GM18508 (cell line): Measurements from ENCODE around the gene MDP1.

ENCODE experiments used
- ATAC-seq: cut with Tn5 transposase; IDR thresholded peaks from one replicate; pipeline ENCODE4 v1.9.1; 2021; ENCODE audit warnings: moderate number of reproducible peaks; ENCODE audit not compliant: insufficient read depth, unreplicated experiment

The MDP1 gene

GRCh38 chr14:24185026-24185425 is 30.8 kb downstream of the MDP1 start:
- no peak for ATAC-seq

DNA sequence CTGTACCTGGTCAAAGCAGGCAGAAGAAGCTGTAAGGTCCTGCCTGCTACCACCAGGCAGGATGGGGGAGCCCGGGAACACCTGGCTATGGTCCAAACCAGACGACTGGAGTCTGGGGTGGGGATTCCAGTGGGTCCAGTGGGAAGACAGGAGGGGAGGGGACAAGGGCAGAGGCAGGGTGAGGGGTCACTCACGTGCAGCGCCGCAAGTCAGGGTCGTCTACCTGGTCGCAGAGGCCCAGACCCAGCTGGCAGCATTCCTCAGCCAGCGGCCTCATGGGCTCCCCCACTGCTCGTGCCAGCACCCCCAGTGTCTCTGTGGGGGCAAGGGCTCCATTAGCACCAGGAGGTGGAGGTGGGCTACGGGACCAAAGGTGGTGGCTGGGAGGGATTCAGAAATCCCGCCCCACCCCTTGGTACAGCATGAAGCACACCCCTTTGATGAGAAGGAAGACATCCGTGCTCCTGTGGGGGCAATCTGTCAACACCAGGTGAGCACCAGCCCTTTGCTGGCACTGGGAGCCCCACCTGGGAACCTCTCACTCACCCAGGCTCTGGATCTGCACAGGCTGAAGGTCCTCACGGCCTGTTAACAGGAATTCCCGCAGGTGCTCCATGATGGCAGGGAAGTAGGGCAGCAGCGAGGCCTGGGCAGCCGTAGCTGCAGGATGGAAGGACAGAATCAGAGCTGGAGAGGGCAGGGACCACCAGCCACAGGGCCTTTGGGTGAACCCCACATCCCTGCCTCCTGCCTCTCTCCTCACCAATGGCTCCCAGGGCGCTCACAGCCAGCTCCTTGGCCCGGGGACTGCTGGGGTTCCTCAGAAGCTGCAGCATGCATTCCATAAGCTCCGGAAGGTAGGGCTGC is 31.5 kb downstream of the MDP1 start:
- ATAC-seq, result no peak

- ATAC-seq, result no peak
These were observed 32.8 kb downstream of the MDP1 start for GRCh38 chr14:24183014-24183481.

- ATAC-seq, result no peak
These were observed 33.6 kb downstream of the MDP1 start for GRCh38 chr14:24182110-24182882.

DNA sequence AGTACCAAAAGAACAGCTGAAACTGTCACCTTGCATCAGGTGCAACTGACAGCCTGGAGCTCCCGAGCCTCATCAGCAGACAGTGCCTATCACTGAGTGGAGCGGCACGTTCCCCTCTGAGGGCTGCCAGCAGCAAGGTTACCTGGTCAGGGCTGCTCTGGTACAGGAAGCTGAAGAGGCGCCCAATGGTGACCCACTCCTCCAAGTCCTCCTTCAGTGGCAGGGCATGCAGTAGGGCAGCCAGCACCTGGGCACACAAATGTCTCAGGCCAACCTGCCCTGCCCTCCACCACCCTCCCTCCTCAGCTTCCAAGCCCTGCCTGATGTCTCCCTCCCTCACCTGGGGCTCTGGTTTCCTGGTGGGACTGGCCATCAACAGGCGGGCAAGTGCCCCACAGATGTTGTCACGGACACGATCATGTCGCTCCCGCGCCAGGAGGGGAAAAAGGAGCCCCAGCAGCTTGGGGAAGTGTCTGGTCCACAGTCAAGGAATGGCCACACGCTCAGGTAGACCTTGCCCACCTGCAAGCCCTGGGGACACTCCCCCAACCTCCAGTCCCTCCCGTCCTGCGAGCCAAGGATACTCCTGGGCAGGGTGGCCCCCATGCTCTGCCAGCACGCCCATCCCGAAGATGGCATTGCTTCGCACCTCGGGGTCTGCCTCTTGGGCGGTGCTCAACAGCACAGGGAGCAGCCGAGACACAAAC is 34.3 kb downstream of the MDP1 start:
- no peak for ATAC-seq

DNA sequence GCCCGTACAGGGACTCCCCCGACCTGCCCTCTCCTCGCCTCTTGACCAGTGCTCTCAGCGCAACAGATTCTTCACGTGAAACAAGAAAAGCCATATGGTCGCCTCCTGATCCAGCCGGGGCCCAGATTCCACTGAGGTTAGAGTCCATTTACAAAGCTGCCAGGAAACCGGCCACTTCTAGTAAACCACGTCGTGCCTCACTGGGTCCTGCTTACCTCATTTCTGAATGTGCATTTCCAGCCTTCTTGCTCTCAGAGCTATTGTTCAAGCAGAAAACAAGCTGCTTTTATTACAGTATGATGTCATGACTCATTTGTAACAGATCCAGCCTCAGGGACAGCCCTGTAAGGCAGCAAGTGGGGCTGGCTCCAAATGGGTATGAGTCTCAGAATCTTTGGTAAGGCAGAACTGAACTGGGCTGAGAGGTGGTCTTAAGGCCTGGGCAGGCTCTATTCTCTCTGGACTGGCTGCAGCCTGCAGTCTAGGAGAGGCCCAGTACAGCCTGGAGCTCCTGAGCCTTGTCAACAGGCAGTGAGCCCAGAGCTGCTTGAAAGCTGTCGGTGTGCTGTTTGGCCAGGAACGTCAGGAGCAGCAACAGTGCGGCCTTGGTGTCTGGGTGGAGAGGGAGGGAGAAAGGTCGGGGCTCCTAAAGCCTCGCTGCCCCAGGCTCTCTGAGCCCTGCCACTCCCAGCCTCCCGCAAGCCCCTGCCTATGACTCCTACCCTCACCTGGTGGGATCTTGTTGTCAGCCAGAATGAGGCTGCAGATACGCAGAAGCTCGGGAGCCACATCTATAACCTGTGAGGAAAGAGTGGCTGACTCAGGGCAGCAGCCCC is 35.7 kb downstream of the MDP1 start:
- ATAC-seq, result no peak

DNA sequence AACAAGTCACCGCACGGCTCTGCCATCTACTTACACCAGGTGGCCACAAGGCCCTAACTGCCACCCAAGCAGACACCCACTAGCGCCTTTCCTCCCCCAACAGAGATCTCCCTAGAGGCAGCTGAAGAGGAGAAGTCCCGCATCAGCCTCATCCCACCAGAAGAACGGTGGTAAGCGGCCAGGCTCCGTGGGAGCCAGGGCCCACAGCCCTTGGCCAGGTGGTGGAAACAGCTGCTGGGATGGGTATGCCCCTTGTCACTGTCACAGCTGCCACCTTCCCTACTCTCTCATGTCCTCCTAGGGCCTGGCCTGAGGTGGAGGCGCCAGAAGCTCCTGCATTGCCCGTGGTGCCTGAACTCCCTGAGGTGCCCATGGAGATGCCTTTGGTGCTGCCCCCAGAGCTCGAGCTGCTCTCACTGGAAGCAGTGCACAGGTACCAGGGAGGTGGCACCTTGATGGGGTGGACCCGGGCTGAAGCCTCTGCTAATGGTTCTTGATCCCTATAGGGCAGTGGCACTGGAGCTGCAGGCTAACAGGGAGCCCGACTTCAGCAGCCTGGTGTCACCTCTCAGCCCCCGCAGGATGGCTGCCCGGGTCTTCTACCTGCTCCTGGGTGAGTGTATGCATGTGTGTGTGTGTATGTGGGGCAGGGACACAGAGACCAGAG is 36.4 kb downstream of the MDP1 start:
- no peak for ATAC-seq

DNA sequence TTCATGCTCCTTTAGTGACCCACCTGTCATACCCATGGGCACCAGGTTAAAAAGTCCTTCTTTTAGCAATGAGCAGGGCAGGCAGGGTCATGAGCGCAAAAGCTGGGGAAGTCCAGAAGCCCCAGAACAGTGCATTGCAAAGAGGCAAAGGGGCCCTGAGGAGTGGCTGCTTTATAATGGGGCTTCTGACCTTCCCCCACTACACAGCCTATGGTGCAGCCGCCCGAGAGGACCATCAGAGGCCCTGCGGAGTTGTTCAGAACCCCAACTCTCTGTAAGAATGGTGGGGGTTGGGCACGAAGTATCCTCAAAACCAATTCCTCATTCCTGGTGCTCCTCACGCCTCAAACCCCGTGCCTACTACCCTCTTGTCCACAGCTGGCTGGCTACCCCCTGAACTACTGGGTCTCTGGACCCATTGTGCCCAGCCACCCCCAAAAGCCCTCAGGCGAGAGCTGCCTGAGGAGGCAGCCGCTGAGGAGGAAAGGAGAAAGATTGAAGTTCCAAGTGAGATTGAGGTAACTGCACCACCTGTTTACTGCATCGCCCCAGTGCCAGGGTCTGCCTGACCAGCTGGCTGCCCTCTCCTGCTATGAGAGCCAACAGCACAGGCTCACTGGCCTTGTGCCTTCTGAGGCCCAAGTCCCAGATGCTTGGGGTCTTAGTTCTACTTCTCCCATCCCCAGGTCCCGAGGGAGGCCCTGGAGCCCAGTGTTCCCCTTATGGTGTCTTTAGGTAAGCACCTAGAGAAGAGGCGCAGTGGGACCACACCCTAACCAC is 37.3 kb downstream of the MDP1 start:
- ATAC-seq, result no peak

DNA sequence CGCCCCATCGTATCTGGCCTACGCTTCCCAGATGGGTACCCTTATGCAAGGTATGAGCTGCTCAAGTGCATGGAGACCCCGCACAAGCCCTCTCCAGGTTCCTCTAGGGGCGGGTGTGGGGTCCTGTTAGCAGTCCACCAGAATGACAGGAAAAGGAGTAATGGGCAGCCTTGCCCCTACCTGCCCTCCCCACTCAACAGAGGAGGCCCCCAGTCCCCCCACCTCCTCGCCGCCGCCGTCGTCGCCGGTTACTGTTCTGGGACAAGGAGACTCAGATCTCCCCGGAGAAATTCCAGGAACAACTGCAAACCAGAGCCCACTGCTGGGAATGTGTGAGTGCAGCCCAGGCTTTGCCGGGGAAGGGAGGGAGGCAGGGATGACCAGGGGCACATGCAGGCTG is 38.0 kb downstream of the MDP1 start:
- no peak for ATAC-seq

GRCh38 chr14:24177041-24177825 is 38.6 kb downstream of the MDP1 start:
- ATAC-seq, result no peak

- ATAC-seq, result no peak
These were observed 39.3 kb downstream of the MDP1 start for GRCh38 chr14:24176599-24176998.

DNA sequence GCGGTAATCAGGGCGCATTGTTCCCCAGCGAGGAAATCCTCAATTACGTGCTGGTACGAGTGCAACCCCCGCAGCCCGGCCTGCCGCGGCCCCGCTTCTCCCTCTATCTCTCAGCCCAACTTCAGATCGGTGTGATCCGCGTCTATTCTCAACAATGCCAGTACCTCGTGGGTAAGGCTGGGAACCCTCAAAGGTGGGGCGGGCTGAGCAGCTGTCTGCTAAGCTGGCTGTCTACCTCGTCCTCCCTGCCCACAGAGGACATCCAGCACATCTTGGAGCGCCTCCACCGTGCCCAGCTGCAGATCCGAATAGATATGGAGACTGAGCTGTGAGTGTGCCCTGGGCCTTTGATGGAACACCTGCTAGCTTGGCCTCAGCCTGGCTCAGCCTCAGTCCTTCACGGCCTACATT is 43.0 kb downstream of the MDP1 start:
- no peak for ATAC-seq

DNA sequence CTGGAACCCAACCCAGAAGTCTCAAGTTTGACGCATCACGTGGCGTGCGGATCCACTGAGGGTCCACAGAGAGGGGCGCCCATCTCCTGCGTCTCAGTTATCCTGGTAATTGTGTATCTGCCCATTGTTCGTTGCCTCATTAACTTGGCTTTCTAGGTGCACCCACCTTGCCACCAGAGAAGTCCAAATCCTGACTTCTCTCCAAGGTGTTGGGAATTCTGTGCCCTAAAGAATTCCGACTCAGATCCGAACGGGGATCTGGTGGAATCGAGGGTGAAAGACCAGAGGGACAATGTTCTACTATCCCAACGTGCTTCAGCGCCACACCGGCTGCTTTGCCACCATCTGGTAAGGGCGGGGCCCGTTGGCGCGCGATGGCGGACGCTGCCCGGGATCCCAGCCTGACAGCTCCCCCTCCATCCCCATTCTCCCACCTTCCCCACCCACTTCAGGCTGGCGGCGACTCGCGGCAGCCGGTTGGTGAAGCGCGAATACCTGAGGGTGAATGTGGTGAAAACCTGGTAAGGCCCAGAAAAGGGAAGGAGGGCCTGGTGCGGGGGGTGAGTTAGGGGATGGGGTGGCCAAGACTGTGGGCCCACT is 43.5 kb downstream of the MDP1 start:
- ATAC-seq, result no peak

GRCh38 chr14:24171422-24172260 is 44.2 kb downstream of the MDP1 start, which contains the start of gene REC8:
Gene REC8 (plus strand): TSS chr14:24172080. CDS start chr14:24172553, 473 bp downstream.
- peak; percentile 61 for ATAC-seq

GRCh38 chr14:24167469-24168114 is 48.3 kb downstream of the MDP1 start:
- no peak for ATAC-seq

DNA sequence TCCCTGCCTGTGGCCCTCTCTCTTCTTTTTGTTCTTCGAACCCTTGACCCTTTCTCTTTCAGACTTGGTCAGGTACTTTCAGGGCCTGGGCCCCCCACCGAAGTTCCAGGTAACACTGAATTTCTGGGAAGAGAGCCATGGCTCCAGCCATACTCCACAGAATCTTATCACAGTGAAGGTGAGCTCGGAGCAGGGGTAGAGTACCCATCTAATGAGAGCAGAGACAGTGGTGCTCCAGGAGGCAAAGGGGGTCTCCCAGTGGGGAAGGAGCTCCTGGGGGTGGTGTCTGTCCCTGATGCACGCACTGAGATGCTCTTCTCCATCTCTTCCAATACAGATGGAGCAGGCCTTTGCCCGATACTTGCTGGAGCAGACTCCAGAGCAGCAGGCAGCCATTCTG is 50.1 kb downstream of the MDP1 start:
- no peak for ATAC-seq
